Large intestine (tissue), 3 donors: Measurements from ENCODE around the gene ILDR2. TPM values are rescaled to one million over a fixed set of nuclear protein-coding genes. Genes with fewer than 3 reads are reported as not detected.
A peak's percentile ranks its signal among the peaks of the same experiment; 100 is the strongest.

Experiments used
- DNase-seq, 2 donors: peaks; one replicate each; pipeline versions ENCODE4 v3.0.0 to v3.0.0-alpha.2; 2013
- H3K27ac ChIP-seq: one replicate; pipeline ENCODE4 v1.5.1; 2013; ENCODE audit warnings: low read length
- H3K27me3 ChIP-seq: 2 replicates; pipeline ENCODE4 v1.6.1; 2013; ENCODE audit warnings: low read length; ENCODE audit not compliant: control insufficient read depth, insufficient read depth
- H3K36me3 ChIP-seq: 2 replicates; pipeline ENCODE4 v1.6.1; 2013; ENCODE audit warnings: low read length; ENCODE audit not compliant: control insufficient read depth, insufficient read depth
- H3K4me1 ChIP-seq: one replicate; pipeline ENCODE4 v1.6.1; 2013; ENCODE audit warnings: low read length; ENCODE audit not compliant: control insufficient read depth, insufficient read depth
- H3K4me3 ChIP-seq: one replicate; pipeline ENCODE4 v1.5.1; 2013; ENCODE audit warnings: low read length
- H3K9me3 ChIP-seq: one replicate; pipeline ENCODE4 v1.6.1; 2013; ENCODE audit warnings: mild to moderate bottlenecking, low read depth, low read length, moderate library complexity; ENCODE audit not compliant: control insufficient read depth
- WGBS: methylation state at CpG from one replicate; pipeline ENCODE4 v1.1.5; 2013; ENCODE audit warnings: low lambda C conversion rate; ENCODE audit not compliant: insufficient coverage; 5-methylcytosine and 5-hydroxymethylcytosine counted together
- polyA plus RNA-seq: library from polyadenylated mRNA; unstranded; fragments of 120-200 nt; gene quantifications from one replicate; pipeline ENCODE4 v1.2.1, GENCODE V29; 2013

ILDR2 gene
- polyA plus RNA-seq, 1 donor: 1.7 TPM

DNA sequence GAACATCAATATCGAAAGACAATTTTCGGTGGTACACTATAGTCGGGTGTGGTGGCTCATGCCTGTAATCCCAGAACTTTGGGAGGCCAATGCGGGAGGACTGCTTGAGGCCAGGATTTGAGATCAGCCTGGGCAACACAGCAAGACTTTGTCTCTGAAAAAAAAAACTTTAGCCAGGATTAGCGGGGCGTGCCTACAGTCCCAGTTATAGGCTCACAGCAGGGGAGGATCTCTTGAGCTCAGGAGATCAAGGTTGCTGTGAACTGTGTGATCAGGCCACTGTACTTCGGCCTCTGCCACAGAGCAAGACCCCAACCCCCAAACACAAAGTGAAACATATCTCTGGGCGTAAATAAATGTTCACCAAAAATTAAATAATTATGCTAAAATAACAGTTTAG lies 100.9 kb downstream of the ILDR2 start:
- Histone ChIP-seq H3K27me3 (no peaks in the 10 kb centered on the region), H3K27ac (no peak overlapping the region), H3K9me3 (no peaks in the 10 kb centered on the region), H3K36me3 (no peaks in the 10 kb centered on the region), H3K4me1 (peaks cover 9% of the 10 kb centered on the region), H3K4me3 (no peak overlapping the region)
- DNase-seq: peak; percentile 36 to 41
- WGBS: 100% methylated on average over 1 of the region's 8 CpGs

DNA sequence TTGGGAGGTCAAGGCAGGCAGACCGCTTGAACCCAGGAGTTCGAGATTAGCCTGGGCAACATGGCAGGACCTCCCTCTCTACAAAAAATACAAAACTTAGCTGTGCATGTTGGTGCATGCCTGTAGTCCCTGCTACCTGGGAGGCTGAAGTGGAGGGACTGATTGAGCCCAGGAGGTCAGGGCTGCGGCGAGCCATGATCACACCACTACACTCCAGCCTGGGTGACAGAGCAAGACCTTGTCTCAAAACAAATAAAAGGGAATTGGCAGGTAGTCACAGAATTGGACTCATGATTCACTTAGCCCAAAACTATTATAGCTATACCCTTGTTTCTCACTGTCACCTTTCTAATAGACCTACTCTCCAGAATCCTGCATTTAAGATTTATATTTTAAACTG lies 104.8 kb downstream of the ILDR2 start:
- no peak overlapping the region for H3K4me3 ChIP-seq
- peaks cover 9% of the 10 kb centered on the region for H3K4me1 ChIP-seq
- DNase-seq: no peak
- H3K27ac ChIP-seq: no peak overlapping the region
- H3K36me3 ChIP-seq: peaks cover 19% of the 10 kb centered on the region
- H3K9me3 ChIP-seq: no peaks in the 10 kb centered on the region
- WGBS: no CpG with 5 or more reads among the region's 4 CpGs
- H3K27me3 ChIP-seq: no peaks in the 10 kb centered on the region

DNA sequence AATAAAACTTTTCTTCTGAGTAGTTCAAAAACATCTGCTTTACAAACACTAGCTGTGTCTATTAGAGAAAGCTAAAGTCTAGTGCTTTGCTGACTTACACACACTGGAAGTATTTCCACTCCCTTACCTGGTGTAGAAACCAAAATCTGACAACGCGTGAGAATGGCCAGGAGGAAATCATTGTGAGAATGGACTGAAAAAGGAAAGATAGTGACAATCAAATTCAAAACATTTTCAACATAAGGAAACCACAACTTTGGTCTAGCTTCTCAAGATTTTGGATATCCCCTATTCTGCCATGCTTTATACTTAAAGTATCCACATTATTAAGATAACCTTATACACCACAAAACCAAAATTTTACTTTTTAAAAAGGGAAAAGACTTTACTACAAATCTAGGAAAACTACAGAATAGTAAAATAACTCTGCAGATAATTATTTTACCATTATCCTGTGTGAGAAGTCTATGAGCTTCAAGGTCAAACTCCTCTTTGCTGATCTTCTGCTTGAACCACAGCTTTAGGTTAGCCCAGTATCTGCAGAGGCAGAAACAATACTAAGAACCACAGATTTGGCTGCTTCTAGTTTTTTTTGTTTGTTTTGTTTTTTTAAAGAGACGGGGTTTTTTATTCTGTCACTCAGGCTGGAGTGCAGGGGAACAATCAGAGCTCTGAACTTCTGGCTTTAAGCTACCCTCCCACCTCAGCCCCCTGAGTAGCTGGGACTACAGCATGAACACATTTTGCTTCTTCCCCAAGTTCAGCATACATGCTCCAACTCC lies 105.8 kb downstream of the ILDR2 start:
- Histone ChIP-seq H3K27ac (no peak overlapping the region), H3K27me3 (no peaks in the 10 kb centered on the region), H3K4me3 (no peak overlapping the region), H3K9me3 (no peaks in the 10 kb centered on the region), H3K36me3 (peaks cover 27% of the 10 kb centered on the region), H3K4me1 (peaks cover 3% of the 10 kb centered on the region)
- 92% methylated on average over 2 of the region's 3 CpGs for WGBS
- no peak for DNase-seq

DNA sequence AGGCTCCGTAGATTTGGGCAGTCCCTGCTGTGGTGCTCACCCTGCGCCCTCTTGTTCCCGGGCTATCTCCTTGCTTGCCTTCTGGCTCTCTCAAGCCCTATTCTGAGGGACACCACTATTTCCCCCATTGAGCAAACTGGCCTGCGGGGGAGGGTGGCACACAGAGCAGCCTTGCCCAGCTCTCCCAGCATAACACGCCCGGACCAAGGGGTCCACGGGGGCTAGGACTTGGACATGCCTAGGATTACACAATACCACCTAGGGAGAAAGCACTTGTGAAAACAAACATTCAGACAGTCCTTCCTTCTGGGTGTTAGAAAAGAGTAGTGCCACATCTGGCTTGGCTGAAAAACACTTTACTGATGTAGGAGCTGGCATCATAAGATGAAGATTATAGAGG lies 106.7 kb downstream of the ILDR2 start:
- Histone ChIP-seq H3K4me3 (no peak overlapping the region), H3K36me3 (peaks cover 34% of the 10 kb centered on the region), H3K9me3 (no peaks in the 10 kb centered on the region), H3K4me1 (no peaks in the 10 kb centered on the region), H3K27ac (no peak overlapping the region), H3K27me3 (no peaks in the 10 kb centered on the region)
- WGBS: no CpG with 5 or more reads among the region's 7 CpGs
- DNase-seq: no peak

DNA sequence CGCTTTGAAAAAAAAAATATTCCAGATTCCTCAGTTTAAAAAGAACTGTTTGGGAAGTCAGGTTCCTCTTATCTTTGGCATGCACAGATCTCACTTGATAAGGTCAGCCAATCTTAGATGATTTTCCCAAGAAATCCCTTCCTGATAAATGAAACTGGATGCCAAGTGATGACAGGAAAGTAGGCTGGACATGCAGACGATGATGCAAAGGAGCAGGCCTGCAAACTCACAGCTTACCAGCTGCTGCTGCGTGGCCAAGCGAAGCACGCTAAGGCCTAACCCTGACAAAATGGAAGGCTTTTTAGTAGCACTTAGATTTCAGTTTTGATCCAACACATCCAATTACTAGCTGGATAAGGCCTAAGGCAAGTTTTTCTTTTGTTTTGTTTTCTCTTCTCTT lies 109.4 kb downstream of the ILDR2 start:
- no peak for DNase-seq
- Histone ChIP-seq H3K27me3 (no peaks in the 10 kb centered on the region), H3K4me1 (no peaks in the 10 kb centered on the region), H3K4me3 (no peak overlapping the region), H3K36me3 (peaks cover 53% of the 10 kb centered on the region), H3K9me3 (no peaks in the 10 kb centered on the region), H3K27ac (no peak overlapping the region)
- WGBS: 96% methylated on average over 4 of the region's 5 CpGs

DNA sequence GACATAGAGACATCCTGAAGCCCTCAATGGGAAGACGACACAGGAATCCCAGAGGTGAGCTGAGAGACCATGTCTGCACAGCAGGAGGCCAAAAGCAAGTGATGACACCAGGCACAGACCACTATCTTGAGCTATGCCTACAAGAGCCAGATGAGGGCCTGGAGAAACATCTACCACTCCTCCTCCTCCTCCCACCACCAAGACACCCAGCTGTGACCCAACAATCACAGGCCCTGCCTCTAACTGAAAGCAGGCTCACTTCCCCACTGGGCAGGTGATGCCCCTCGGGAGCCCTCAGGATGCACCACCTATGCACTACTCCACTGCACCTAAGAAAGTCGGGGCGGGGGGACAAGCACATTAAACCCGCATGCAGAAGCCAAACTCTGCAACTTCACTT lies 115.7 kb downstream of the ILDR2 start:
- H3K4me1 ChIP-seq: no peaks in the 10 kb centered on the region
- DNase-seq: no peak
- H3K36me3 ChIP-seq: peaks cover 66% of the 10 kb centered on the region
- no peaks in the 10 kb centered on the region for H3K9me3 ChIP-seq
- no peak overlapping the region for H3K27ac ChIP-seq
- no peaks in the 10 kb centered on the region for H3K27me3 ChIP-seq
- no CpG with 5 or more reads among the region's 5 CpGs for WGBS
- no peak overlapping the region for H3K4me3 ChIP-seq

DNA sequence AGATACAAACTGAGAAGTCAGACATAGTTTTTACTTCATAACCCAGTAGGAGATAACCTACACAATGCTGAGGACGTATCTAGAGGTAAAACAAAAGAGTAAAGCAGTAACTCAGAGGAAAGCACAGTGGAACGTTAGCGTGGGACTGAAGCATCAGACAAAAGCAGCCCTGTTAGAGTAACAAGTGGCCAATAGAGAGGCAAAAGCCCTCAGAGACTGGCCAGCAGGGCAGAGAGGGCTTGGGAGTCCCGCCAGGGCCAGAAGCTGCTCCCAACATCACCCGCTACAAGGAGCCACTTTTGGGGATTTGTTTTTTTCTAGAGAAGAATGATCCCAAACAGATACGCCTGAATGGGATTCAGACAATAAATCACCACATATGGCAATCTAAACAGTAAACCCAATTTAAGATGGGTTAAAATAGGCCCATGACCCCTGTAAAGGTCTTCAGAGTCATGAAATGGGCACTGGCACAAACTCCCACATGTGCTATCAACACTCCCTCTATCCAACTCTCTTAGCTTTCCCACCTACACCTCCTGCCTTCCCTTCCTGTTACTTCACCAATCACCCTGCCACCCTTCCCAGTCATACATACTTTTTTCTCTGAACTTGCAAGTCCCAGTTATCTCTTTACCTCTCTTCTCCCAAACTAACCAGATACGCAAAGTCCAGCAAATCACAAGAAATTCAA lies 116.5 kb downstream of the ILDR2 start:
- Histone ChIP-seq H3K4me1 (no peaks in the 10 kb centered on the region), H3K27me3 (no peaks in the 10 kb centered on the region), H3K27ac (no peak overlapping the region), H3K4me3 (no peak overlapping the region), H3K36me3 (peaks cover 64% of the 10 kb centered on the region), H3K9me3 (no peaks in the 10 kb centered on the region)
- DNase-seq: no peak
- WGBS: 100% methylated on average over 1 of the region's 7 CpGs

Other genes with a start within 250 kb of the ILDR2 start
- gene POGK, start 136.1 kb downstream of the ILDR2 start, polyA plus RNA-seq: 27.6 TPM
- gene TADA1, start 99.3 kb downstream of the ILDR2 start, polyA plus RNA-seq: 18.5 TPM
- 0.19 TPM for gene MAEL, start 13.7 kb upstream of the ILDR2 start, polyA plus RNA-seq
- 64.4 TPM for gene GPA33, start 114.8 kb upstream of the ILDR2 start, polyA plus RNA-seq
- 0.40 TPM for gene STYXL2, start 118.5 kb upstream of the ILDR2 start, polyA plus RNA-seq
- gene POU2F1, start 245.3 kb upstream of the ILDR2 start, polyA plus RNA-seq: 8.9 TPM